BJ (cell line): ENCODE measurements around the gene ZNF483. TPM values are rescaled to one million over a fixed set of nuclear protein-coding genes. Genes with fewer than 3 reads are reported as not detected.

Source experiments
- CTCF ChIA-PET: fragments of 350-600 bp; formaldehyde crosslinking; extraction: SDS; loops from one replicate; lab custom pipeline; 2021; ENCODE audit warnings: antibody characterized with exemption, inconsistent platforms; lab: Yijun Ruan, JAX
- POLR2A ChIA-PET: fragments of 300-600 bp; sonication (Branson Sonifier 250); formaldehyde crosslinking; extraction: SDS; loops from one replicate; lab custom pipeline; 2021; ENCODE audit warnings: antibody characterized with exemption; lab: Charles Lee
- DNase-seq: peaks from one replicate; pipeline ENCODE4 v3.0.0-alpha.2; 2011; ENCODE audit warnings: low read depth
- H3K27me3 ChIP-seq: 2 replicates; pipeline ENCODE4 v1.6.0; 2011; ENCODE audit warnings: low read length; ENCODE audit not compliant: control insufficient read depth, insufficient read depth
- H3K36me3 ChIP-seq: 2 replicates; pipeline ENCODE4 v1.5.1; 2011; ENCODE audit warnings: low read length; ENCODE audit not compliant: control insufficient read depth, insufficient read depth
- H3K4me3 ChIP-seq: 2 replicates; pipeline ENCODE4 v1.5.1; 2011; ENCODE audit warnings: low read depth, mild to moderate bottlenecking, control low read depth, low read length
- polyA plus RNA-seq: library from polyadenylated mRNA; depleted of rRNA; stranded (reverse); fragments of >200 nt; gene quantifications from 2 replicates; pipeline ENCODE4 v1.2.3, GENCODE V29; 2011
- TF ChIP-seq, protein P1 (sequence below): IDR thresholded peaks from 2 replicates; pipeline ENCODE4 v1.5.1; 2011; ENCODE audit warnings: low read depth, mild to moderate bottlenecking, control low read depth, inconsistent platforms, low read length, moderate library complexity; ENCODE audit not compliant: insufficient read depth

Gene ZNF483
- polyA plus RNA-seq, 1 experiment = 0.70 TPM

DNA sequence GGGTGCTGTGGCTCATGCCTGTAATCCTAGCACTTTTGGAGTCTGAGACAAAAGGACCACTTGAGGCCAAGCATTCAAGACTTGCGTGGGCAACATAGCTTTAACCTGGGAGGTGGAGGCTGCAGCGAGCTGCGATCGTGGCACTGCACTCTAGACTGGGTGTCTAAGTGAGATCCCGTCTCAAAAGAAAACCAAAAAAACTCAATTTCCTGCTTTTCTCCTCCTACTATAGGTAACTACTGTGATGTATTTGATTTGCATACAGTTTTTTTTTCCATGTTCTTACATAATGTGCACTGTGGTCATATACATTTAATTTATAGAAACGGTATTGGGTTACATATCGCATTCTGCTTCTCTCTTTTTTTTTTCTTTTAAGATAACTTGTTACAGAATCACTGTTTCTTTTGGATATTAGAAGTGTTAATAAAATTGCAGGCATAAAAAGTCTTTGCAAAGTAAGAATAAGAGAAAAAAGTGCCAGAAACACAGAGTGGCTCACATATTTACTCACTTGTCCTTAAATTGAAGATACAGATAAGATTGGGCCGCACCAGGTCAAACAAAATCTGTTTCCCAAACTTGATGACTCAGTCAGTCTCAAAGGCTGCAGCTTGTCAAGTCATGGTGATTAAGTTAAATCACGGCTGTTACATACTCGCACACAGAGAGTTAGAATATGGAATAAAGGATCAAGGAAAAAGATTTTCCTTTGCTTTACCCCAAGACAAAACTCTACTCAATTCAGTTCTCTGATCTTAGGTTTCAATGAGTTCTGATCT lies 76.4 kb downstream of the ZNF483 start:
- Histone ChIP-seq H3K27me3 (no peaks in the 10 kb centered on the region), H3K36me3 (no peaks in the 10 kb centered on the region), H3K4me3 (no peak overlapping the region)
- ChIA-PET POLR2A (no interaction called here), CTCF (interaction anchor here (0.7 to 1.2 kb wide), 2 partner anchors 20 to 365 kb away, joined by 3 to 4 read pairs; no protein-coding TSS in a partner anchor)
- TF ChIP-seq, protein P1, sequence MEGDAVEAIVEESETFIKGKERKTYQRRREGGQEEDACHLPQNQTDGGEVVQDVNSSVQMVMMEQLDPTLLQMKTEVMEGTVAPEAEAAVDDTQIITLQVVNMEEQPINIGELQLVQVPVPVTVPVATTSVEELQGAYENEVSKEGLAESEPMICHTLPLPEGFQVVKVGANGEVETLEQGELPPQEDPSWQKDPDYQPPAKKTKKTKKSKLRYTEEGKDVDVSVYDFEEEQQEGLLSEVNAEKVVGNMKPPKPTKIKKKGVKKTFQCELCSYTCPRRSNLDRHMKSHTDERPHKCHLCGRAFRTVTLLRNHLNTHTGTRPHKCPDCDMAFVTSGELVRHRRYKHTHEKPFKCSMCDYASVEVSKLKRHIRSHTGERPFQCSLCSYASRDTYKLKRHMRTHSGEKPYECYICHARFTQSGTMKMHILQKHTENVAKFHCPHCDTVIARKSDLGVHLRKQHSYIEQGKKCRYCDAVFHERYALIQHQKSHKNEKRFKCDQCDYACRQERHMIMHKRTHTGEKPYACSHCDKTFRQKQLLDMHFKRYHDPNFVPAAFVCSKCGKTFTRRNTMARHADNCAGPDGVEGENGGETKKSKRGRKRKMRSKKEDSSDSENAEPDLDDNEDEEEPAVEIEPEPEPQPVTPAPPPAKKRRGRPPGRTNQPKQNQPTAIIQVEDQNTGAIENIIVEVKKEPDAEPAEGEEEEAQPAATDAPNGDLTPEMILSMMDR = no peak
- no peak for DNase-seq

DNA sequence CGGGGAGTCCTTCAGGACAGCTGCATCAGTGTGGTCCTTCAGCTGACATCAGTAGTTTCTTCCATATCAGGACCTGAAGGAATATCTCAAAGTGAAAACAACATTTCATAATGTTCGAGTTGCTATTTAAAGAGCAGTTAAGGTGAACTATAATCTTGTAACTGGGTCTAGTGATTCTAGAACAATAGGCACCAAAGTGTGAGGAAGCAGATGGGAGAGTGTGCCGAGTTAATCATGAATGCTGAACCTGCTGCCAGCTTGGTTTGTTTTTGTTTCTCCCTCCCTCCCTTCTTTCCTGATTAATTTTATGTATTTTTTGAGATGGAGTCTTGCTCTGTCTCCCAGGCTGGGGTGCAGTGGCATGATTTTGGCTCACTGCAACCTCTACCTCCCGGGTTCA lies 78.1 kb downstream of the ZNF483 start:
- no peak for DNase-seq
- TF ChIP-seq, protein P1 = no peak
- Histone ChIP-seq H3K36me3 (no peaks in the 10 kb centered on the region), H3K4me3 (no peak overlapping the region), H3K27me3 (no peaks in the 10 kb centered on the region)
- ChIA-PET CTCF (interaction anchor here (3.0 kb wide), 1 partner anchor 18 kb away, joined by 13 read pairs; no protein-coding TSS in a partner anchor), POLR2A (interaction anchor here (0.5 kb wide), 1 partner anchor 30 kb away, joined by 3 read pairs; no protein-coding TSS in a partner anchor)

DNA sequence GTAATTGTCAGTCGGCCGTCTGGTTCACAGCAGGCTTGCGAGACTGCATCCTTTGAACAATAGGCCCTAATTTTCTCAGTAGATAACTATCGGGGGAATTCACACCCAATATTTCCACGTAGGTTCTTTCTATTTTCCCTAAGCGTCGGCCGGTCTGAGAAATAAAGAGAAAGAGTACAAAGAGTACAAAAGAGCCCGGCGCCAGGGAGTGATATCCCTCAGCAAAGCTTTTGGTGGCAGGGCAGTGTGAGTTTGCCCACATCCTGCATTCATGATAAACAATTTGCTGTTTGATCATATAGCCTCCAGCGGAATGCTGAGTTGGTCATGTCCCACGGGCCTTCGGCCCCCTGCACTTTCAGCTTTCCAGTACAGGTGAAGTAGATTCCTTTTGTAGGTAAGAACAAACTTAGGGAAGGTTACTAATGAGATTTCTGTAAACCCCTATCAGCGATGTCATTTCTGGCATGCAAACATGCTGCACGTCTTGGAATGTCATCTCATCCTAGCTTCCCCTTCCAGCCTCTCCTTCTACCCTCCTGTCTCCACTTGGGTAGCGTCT lies 79.2 kb downstream of the ZNF483 start:
- TF ChIP-seq, protein P1 = no peak
- CTCF ChIA-PET = interaction anchor here (3.0 kb wide), 1 partner anchor 17 kb away, joined by 13 read pairs; no protein-coding TSS in a partner anchor
- H3K27me3 ChIP-seq = no peaks in the 10 kb centered on the region
- H3K36me3 ChIP-seq = no peaks in the 10 kb centered on the region
- POLR2A ChIA-PET = no interaction called here
- DNase-seq = no peak
- no peak overlapping the region for H3K4me3 ChIP-seq

DNA sequence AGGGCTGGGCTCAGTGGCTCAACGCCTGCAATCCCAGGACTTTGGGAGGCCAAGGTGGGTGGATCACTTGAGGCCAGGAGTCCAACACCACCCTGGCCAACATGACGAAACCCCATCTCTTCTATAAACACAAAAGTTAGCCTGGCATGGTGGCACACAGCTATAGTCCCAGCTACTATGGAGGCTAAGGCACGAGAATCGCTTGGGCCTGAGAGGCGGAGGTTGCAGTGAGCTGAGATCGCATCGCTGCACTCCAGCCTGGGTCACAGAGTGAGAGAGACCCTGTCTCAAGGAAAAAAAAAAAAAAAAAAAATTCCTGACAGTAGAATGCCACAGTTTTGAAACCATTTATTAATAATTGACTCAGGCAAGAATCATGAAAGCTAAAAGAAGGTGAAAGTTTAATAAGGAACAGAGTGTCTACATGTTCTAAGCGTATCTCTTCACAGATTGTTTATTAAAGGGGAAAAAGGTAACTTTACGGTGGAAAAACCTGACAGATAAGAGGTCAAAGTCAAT lies 80.1 kb downstream of the ZNF483 start:
- POLR2A ChIA-PET = no interaction called here

More for the DNA sequence above, 80.1 kb downstream of the ZNF483 start:
- H3K27me3 ChIP-seq = peaks cover 2% of the 10 kb centered on the region; the same call in 1 of the 2 replicates
- H3K36me3 ChIP-seq = no peaks in the 10 kb centered on the region
- TF ChIP-seq, protein P1 = no peak
- H3K4me3 ChIP-seq = no peak overlapping the region
- CTCF ChIA-PET = interaction anchor here (3.0 kb wide), 1 partner anchor 16 kb away, joined by 13 read pairs; no protein-coding TSS in a partner anchor
- DNase-seq = no peak
